Esophagus squamous epithelium (tissue), 4 donors: Measurements from ENCODE around the gene PIGR.

Source experiments
- POLR2A ChIP-seq, 4 donors: fragments of 450-650 bp; IDR thresholded peaks; one replicate each; pipeline ENCODE4 v1.6.1; 2017; ENCODE audit warnings: antibody characterized with exemption in 4 of 4, mild to moderate bottlenecking in 4 of 4, moderate library complexity in 3 of 4
- TF ChIP-seq, protein P1 (sequence below), 6 experiments: fragments of 450-650 bp in 4 of 6; fragments of 200-600 bp in 2 of 6; sonication (generic) in 2 of 6; IDR thresholded peaks; one replicate each; pipeline ENCODE4 v1.5.1; 2016 to 2019; ENCODE audit warnings: antibody characterized with exemption in 6 of 6, mild to moderate bottlenecking in 4 of 6, moderate library complexity in 4 of 6

- TF ChIP-seq, protein P1, sequence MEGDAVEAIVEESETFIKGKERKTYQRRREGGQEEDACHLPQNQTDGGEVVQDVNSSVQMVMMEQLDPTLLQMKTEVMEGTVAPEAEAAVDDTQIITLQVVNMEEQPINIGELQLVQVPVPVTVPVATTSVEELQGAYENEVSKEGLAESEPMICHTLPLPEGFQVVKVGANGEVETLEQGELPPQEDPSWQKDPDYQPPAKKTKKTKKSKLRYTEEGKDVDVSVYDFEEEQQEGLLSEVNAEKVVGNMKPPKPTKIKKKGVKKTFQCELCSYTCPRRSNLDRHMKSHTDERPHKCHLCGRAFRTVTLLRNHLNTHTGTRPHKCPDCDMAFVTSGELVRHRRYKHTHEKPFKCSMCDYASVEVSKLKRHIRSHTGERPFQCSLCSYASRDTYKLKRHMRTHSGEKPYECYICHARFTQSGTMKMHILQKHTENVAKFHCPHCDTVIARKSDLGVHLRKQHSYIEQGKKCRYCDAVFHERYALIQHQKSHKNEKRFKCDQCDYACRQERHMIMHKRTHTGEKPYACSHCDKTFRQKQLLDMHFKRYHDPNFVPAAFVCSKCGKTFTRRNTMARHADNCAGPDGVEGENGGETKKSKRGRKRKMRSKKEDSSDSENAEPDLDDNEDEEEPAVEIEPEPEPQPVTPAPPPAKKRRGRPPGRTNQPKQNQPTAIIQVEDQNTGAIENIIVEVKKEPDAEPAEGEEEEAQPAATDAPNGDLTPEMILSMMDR (IDR thresholded peaks at IDR 0.05) = no peak
- TF ChIP-seq POLR2A (IDR thresholded peaks at IDR 0.05) = no peak
Measured at GRCh38 chr1:206897175-206897574, 49.1 kb downstream of the PIGR start, which contains the start of gene IL24.
